Measurements from ENCODE around the gene JPH2. TPM values are rescaled to one million over a fixed set of nuclear protein-coding genes. Genes with fewer than 3 reads are reported as not detected.
A peak's percentile ranks its signal among the peaks of the same experiment; 100 is the strongest.

Gene JPH2
- total and polyA plus RNA-seq, 4 donors = 0.09 to 1.3 (median 0.17) TPM; not detected in 1

- no peaks in the 10 kb centered on the region for H3K9me3 ChIP-seq (ENCODE audit: control insufficient read depth in 4 of 4, low read length in 3 of 4)
- peaks cover 0 to 2% (median 0%) of the 10 kb centered on the region in 4 donors for H3K36me3 ChIP-seq (ENCODE audit: control insufficient read depth in 4 of 4, insufficient read depth in 3 of 4, low read depth in 1 of 4, low read length in 3 of 4)
- no peak overlapping the region for H3K27ac ChIP-seq (ENCODE audit: low read depth in 1 of 2, low read length in 2 of 2)
- H3K27me3 ChIP-seq (ENCODE audit: control insufficient read depth in 4 of 4, insufficient read depth in 4 of 4, low read length in 3 of 4) = no peaks in the 10 kb centered on the region
- peak; percentile 81 for DNase-seq (ENCODE audit: low spot score)
- peaks cover 2 to 12% (median 8%) of the 10 kb centered on the region in 4 donors for H3K4me1 ChIP-seq (ENCODE audit: control insufficient read depth in 4 of 4, insufficient read depth in 4 of 4, low read length in 3 of 4)
- no peak overlapping the region for H3K4me3 ChIP-seq (ENCODE audit: low read depth in 1 of 3, low read length in 3 of 3)
- peak overlapping the region in 1 of 2 donors; percentile 18 for H3K9ac ChIP-seq (ENCODE audit: low read depth in 1 of 2, low read length in 2 of 2)
- TF ChIP-seq RAD21 (IDR thresholded peaks at IDR 0.05) = peak; percentile 98
- TF ChIP-seq, protein P1, sequence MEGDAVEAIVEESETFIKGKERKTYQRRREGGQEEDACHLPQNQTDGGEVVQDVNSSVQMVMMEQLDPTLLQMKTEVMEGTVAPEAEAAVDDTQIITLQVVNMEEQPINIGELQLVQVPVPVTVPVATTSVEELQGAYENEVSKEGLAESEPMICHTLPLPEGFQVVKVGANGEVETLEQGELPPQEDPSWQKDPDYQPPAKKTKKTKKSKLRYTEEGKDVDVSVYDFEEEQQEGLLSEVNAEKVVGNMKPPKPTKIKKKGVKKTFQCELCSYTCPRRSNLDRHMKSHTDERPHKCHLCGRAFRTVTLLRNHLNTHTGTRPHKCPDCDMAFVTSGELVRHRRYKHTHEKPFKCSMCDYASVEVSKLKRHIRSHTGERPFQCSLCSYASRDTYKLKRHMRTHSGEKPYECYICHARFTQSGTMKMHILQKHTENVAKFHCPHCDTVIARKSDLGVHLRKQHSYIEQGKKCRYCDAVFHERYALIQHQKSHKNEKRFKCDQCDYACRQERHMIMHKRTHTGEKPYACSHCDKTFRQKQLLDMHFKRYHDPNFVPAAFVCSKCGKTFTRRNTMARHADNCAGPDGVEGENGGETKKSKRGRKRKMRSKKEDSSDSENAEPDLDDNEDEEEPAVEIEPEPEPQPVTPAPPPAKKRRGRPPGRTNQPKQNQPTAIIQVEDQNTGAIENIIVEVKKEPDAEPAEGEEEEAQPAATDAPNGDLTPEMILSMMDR (IDR thresholded peaks at IDR 0.05; ENCODE audit: low read depth, low read length, missing input control) = peak; percentile 95
- TF ChIP-seq EGR1 (IDR thresholded peaks at IDR 0.05; ENCODE audit: low read depth in 2 of 2) = no peak
- WGBS = 40% methylated on average over 11 of the region's 11 CpGs
These were observed 30.5 kb upstream of the JPH2 start for GRCh38 chr20:44217342-44218092.

GRCh38 chr20:44215125-44215524 is 28.1 kb upstream of the JPH2 start:
- DNase-seq (ENCODE audit: low spot score) = peak; percentile 75
- no peaks in the 10 kb centered on the region for H3K9me3 ChIP-seq (ENCODE audit: control insufficient read depth in 4 of 4, low read length in 3 of 4)
- H3K9ac ChIP-seq (ENCODE audit: low read depth in 1 of 2, low read length in 2 of 2) = no peak overlapping the region
- H3K27me3 ChIP-seq (ENCODE audit: control insufficient read depth in 4 of 4, insufficient read depth in 4 of 4, low read length in 3 of 4) = no peaks in the 10 kb centered on the region
- peaks cover 3 to 22% (median 18%) of the 10 kb centered on the region in 4 donors for H3K4me1 ChIP-seq (ENCODE audit: control insufficient read depth in 4 of 4, insufficient read depth in 4 of 4, low read length in 3 of 4)
- TF ChIP-seq RXRA (IDR thresholded peaks at IDR 0.05) = no peak
- TF ChIP-seq FOXA2 (IDR thresholded peaks at IDR 0.05) = no peak
- no peak for TF ChIP-seq REST (IDR thresholded peaks at IDR 0.05)
- no peak for TF ChIP-seq NR2F2 (IDR thresholded peaks at IDR 0.05)
- peak; percentile 91 to 92 for TF ChIP-seq RAD21 (IDR thresholded peaks at IDR 0.05)
- TF ChIP-seq YY1 (IDR thresholded peaks at IDR 0.05) = no peak
- TF ChIP-seq ZBTB33 (IDR thresholded peaks at IDR 0.05) = no peak
- TF ChIP-seq GABPA (IDR thresholded peaks at IDR 0.05 in 1 of 2, conservative IDR thresholded peaks at IDR 0.05 in 1 of 2) = no peak
- no peak for TF ChIP-seq HNF4A (conservative IDR thresholded peaks at IDR 0.05)
- no peak for TF ChIP-seq TAF1 (conservative IDR thresholded peaks at IDR 0.05)
- TF ChIP-seq, protein P1 (IDR thresholded peaks at IDR 0.05; ENCODE audit: low read depth, low read length, missing input control) = peak; percentile 78
- no peak for TF ChIP-seq SP1 (IDR thresholded peaks at IDR 0.05)
- no peak for TF ChIP-seq ATF3 (IDR thresholded peaks at IDR 0.05)
- TF ChIP-seq, protein P2, sequence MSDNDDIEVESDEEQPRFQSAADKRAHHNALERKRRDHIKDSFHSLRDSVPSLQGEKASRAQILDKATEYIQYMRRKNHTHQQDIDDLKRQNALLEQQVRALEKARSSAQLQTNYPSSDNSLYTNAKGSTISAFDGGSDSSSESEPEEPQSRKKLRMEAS (IDR thresholded peaks at IDR 0.05) = no peak
- H3K27ac ChIP-seq (ENCODE audit: low read depth in 1 of 2, low read length in 2 of 2) = no peak overlapping the region
- no peak overlapping the region for H3K4me3 ChIP-seq (ENCODE audit: low read depth in 1 of 3, low read length in 3 of 3)
- H3K36me3 ChIP-seq (ENCODE audit: control insufficient read depth in 4 of 4, insufficient read depth in 3 of 4, low read depth in 1 of 4, low read length in 3 of 4) = no peaks in the 10 kb centered on the region
- 53% methylated on average over 7 of the region's 7 CpGs for WGBS
